Effector memory CD8-positive, alpha-beta T cell (primary cell): ENCODE results near the gene JAKMIP1.
A peak's percentile ranks its signal among the peaks of the same experiment; 100 is the strongest.

Experiments used
- ATAC-seq: fragments of 150-1000 bp; cut with Tn5 transposase; replicated peaks from 2 replicates; pipeline ENCODE4 v1.10.0; 2021; ENCODE audit warnings: mild to moderate bottlenecking, moderate library complexity
- DNase-seq, 3 experiments: peaks; one replicate each; pipeline ENCODE4 v3.0.0; 2021
- H3K27ac Mint-ChIP-seq, 2 donors: one replicate each; pipeline ENCODE4 v1.8.0; 2022; ENCODE audit warnings: mild to moderate bottlenecking in 2 of 2, mixed read lengths in 2 of 2, moderate library complexity in 2 of 2
- H3K27me3 Mint-ChIP-seq, 2 donors: one replicate each; pipeline ENCODE4 v1.8.0; 2022; ENCODE audit warnings: mixed read lengths in 2 of 2
- H3K36me3 Mint-ChIP-seq: one replicate; pipeline ENCODE4 v1.8.0; 2022; ENCODE audit warnings: mild to moderate bottlenecking, moderate library complexity, mixed read lengths; ENCODE audit not compliant: insufficient read depth
- H3K4me1 Mint-ChIP-seq, 2 donors: one replicate each; pipeline ENCODE4 v1.8.0; 2022; ENCODE audit warnings: low read depth in 2 of 2, mixed read lengths in 2 of 2
- H3K4me3 Mint-ChIP-seq, 2 donors: one replicate each; pipeline ENCODE4 v1.8.0; 2022; ENCODE audit warnings: mild to moderate bottlenecking in 2 of 2, mixed read lengths in 2 of 2, moderate library complexity in 2 of 2
- H3K9me3 Mint-ChIP-seq, 2 donors: one replicate each; pipeline ENCODE4 v1.8.0; 2022; ENCODE audit warnings: mixed read lengths in 2 of 2

The JAKMIP1 gene

DNA sequence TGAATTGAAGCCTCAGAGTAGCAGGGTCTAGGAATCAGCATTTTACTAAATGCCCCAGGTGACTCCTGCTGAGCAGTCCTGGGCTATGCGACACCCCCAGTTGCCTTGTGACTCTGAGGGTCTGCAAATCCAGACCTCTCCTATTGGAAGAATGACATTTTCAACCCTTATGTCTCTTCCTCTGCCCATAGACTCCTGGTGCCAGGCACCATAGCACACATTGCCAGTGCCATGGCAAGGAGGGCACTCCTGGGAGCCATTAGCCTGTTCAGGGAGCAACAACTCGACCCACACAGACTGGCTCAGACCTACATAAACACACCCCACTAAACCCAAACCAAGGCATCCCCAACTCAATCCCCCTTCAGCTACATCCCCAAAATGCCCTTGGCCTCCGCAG is 3.7 kb upstream of the JAKMIP1 start:
- Mint-ChIP-seq H3K4me1 (peaks cover 12 to 14% of the 10 kb centered on the region in 2 donors), H3K27me3 (no peaks in the 10 kb centered on the region), H3K27ac (no peak overlapping the region), H3K36me3 (peaks cover 15% of the 10 kb centered on the region), H3K9me3 (peaks cover 6 to 8% of the 10 kb centered on the region in 2 donors), H3K4me3 (no peak overlapping the region)
- ATAC-seq (no peak), DNase-seq (no peak)

DNA sequence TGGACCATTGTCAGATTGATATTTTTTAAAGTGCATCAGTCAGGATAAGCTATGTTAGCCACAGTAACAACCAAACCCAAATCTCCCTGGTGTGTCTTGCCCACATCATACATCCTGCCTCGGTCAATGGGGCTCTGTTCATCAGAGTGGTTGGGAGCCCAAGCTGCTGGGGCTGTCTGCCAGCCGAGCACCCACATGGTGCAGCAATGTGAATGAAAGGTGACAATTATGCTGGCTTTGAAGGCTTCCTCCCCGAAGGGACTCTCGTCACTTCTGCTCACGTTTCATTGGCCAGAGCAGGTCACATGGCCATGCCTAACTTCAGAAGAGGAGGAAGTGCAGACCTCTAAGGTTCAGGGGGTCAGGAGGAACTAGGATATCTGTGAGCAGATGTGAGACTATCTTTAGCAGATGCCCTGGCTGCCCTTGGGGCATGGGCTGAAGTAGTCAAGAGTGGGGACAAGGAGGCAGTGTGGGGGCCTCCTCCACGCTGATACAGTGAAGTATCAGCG is 1.3 kb upstream of the JAKMIP1 start:
- ATAC-seq (peak; percentile 49), DNase-seq (peak; percentile 45 to 69 (median 47))
- no peaks in the 10 kb centered on the region for H3K27me3 Mint-ChIP-seq
- H3K4me3 Mint-ChIP-seq, result peak overlapping the region; percentile 87 to 91
- H3K36me3 Mint-ChIP-seq, result peaks cover 21% of the 10 kb centered on the region
- peaks cover 32 to 33% of the 10 kb centered on the region in 2 donors for H3K4me1 Mint-ChIP-seq
- H3K9me3 Mint-ChIP-seq, result peaks cover 6 to 8% of the 10 kb centered on the region in 2 donors
- H3K27ac Mint-ChIP-seq, result peak overlapping the region; percentile 87 to 94

DNA sequence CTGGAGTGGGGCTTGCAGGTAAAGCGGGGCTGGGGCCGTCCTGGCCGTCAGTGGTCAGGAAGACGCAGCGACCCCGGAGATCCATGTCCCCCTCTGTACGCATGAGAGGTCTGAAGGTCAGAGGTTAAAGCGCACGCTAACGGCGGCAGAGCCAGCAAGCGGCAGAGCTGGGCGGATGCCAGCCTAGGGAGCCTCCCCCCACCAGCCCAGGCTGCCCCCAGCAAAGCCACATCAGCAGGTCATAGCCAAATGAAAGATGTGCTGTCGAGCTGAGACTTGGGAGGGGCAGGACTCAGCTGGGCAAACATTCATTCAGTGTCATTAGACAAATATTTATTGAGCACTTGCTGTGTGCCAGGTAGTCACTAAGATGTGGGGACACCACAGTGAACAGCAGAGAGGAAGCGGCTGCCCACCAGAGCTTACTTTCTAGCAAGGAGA is 593 bp upstream of the JAKMIP1 start:
- peak in 2 of 3 experiments; percentile 21 to 23 for DNase-seq

DNA sequence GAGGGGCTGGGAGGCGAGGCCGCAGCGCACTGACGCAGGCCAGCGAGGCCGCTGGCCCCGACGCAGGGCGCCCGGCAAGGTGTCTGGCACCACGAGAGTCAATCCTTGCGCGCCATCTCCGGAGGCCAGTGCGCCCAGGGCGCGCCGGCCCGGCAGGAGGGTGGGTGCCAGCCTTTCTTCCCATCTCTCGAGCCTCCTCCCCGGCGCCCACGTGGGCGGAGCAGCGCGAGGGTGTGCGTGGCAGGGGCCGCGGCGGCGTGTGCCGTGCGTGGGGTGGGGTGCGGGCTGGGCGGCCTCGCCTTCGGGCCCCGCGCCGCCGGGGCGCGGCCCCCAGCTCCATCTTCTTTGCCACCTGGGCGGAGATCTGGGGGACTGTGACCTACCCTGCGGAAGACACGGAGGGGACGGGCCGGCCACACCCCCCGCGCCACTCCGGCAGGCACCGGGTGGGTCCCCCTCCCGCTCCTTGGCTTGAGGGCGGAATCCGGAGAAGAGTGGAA is 877 bp downstream of the JAKMIP1 start:
- ATAC-seq (peak; percentile 13), DNase-seq (peak; percentile 28 to 57 (median 30))
- Mint-ChIP-seq H3K4me1 (peaks cover 36 to 43% of the 10 kb centered on the region in 2 donors), H3K9me3 (peaks cover 6 to 8% of the 10 kb centered on the region in 2 donors), H3K4me3 (peak overlapping the region; percentile 87 to 91), H3K36me3 (peaks cover 21% of the 10 kb centered on the region), H3K27ac (peak overlapping the region; percentile 59 to 98), H3K27me3 (no peaks in the 10 kb centered on the region)

More for the DNA sequence above, 593 bp upstream of the JAKMIP1 start:
- peak overlapping the region; percentile 87 to 94 for H3K27ac Mint-ChIP-seq
- no peaks in the 10 kb centered on the region for H3K27me3 Mint-ChIP-seq
- peak overlapping the region; percentile 87 to 91 for H3K4me3 Mint-ChIP-seq
- H3K36me3 Mint-ChIP-seq, result peaks cover 21% of the 10 kb centered on the region
- H3K4me1 Mint-ChIP-seq, result peaks cover 33 to 35% of the 10 kb centered on the region in 2 donors
- peaks cover 6 to 8% of the 10 kb centered on the region in 2 donors for H3K9me3 Mint-ChIP-seq
- peak; percentile 20 for ATAC-seq

DNA sequence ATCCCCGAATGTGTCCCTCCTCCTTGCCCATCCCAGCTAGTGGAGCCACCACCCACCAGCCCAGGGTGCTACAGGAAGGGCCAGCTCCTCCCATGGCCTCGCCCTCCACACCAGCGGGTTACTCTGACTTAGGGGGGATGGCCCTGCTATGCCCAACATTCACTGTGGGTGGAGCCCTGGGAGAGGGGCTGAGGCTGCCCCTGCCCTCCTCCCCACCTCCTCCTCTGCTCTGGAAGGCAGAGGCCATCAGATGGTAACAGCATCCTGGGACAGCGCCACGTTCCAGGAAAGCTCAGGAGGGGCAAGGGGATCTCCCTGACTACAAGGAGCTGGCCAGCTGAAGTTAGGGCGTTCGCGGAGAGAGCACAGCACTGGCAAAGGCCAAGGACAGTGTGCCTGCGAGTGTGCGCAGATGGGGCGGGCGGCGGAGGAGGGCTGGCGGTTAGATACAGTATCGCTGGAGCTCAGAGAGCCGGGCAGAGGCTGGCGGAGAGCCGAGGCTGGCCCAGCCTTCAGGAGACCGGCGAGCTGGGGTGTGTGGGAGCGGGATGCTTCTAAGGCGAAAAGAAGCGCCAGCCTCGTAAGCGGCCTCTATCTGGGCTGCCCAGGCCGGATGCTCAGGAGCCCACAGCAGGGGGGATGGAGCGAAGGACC is 1.5 kb downstream of the JAKMIP1 start:
- peak; percentile 21 to 53 (median 25) for DNase-seq
- no peaks in the 10 kb centered on the region for H3K27me3 Mint-ChIP-seq

DNA sequence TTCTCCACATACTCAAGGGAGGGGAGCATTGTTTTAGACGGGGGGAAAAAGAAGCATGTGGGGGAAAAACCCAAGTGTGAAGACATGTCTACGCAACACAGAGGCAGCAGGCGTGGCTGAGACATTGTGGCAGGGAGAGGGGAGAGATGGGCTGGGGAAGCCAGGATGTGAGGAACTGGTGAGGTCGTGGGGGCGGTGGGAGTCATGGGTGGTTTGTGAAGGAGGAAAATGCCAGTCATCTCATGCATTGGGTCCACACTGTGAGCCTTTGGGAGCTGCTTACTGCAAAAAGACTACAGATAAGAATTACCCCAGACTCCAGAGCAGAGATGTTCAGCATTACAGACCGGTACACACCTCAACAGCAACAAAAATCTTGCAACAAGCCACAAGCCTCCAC is 2.1 kb downstream of the JAKMIP1 start:
- H3K27me3 Mint-ChIP-seq, result no peaks in the 10 kb centered on the region

More for the DNA sequence above, 1.5 kb downstream of the JAKMIP1 start:
- Mint-ChIP-seq H3K27ac (peak overlapping the region; percentile 59 to 98), H3K36me3 (peaks cover 21% of the 10 kb centered on the region), H3K4me3 (peak overlapping the region; percentile 87 to 91), H3K4me1 (peaks cover 36 to 47% of the 10 kb centered on the region in 2 donors), H3K9me3 (peaks cover 6 to 8% of the 10 kb centered on the region in 2 donors)
- peak; percentile 17 for ATAC-seq

DNA sequence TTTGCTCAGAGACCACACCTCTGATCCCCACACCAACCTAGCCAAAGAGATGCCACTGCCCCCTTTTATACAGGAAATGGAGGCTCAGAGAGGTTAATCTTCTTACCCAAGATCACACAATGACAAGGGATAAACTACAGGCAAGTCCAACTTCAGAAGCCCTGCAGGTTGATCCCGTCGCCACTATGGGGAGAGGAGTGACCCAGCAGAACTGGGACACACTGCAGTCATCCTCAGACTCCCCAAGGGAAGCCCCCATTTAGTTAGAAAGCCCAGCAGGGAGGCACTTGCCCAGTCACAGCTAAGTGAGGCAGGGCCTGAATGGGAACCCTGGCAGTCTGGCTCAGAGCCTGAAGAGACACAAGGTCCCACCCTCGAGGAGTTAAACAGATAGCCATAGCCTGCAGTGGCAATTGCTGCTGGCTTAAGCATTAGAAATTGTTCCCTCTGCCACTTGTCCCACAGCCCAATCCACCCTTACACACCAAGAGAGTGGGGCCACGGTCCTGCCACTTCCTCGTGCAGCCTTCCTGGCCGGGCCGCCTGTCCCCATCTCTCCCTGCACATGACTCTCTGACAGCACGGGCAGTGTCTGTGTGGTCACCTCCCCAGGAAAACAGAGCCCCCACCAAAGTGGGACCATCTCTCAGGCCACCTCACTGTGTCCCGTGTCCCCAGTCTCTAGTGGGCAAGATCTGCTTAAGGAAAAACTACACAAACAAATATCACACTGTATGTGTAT is 2.7 kb downstream of the JAKMIP1 start:
- ATAC-seq (no peak), DNase-seq (peak in 1 of 3 experiments; percentile 9)
- H3K27me3 Mint-ChIP-seq, result no peaks in the 10 kb centered on the region
- peak overlapping the region; percentile 87 to 91 for H3K4me3 Mint-ChIP-seq
- H3K9me3 Mint-ChIP-seq, result peaks cover 6 to 8% of the 10 kb centered on the region in 2 donors
- H3K36me3 Mint-ChIP-seq, result peaks cover 21% of the 10 kb centered on the region
- peaks cover 44 to 52% of the 10 kb centered on the region in 2 donors for H3K4me1 Mint-ChIP-seq
- peak overlapping the region; percentile 59 to 98 for H3K27ac Mint-ChIP-seq

More for the DNA sequence above, 2.1 kb downstream of the JAKMIP1 start:
- Mint-ChIP-seq H3K9me3 (peaks cover 6 to 8% of the 10 kb centered on the region in 2 donors), H3K4me3 (peak overlapping the region; percentile 87 to 91), H3K4me1 (peaks cover 41 to 52% of the 10 kb centered on the region in 2 donors), H3K36me3 (peaks cover 21% of the 10 kb centered on the region), H3K27ac (peak overlapping the region; percentile 59 to 98)
- DNase-seq (peak; percentile 49 to 80 (median 54)), ATAC-seq (peak; percentile 57)

DNA sequence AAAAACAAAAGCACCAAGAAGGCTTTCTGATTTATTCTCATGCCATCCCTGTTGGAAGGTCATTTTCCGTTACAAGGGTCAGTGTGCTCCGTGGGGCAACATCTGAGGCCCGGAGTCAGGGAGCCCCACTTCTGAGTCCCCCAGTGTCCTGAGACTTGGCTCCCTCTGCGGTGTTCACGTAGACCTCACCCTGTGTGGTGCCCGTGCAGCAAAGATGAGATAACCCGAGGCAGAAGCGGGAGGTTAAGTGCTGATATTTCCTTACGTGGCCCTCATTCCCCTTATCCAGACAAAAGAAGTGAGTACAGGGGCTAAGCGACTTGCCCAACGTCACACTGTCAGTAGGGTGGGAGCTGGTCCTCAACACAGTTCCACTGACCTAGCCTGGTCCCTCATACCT is 3.5 kb downstream of the JAKMIP1 start:
- Mint-ChIP-seq H3K4me1 (peaks cover 43 to 56% of the 10 kb centered on the region in 2 donors), H3K36me3 (peaks cover 21% of the 10 kb centered on the region), H3K27me3 (no peaks in the 10 kb centered on the region), H3K27ac (peak overlapping the region; percentile 59 to 98), H3K4me3 (peak overlapping the region; percentile 87 to 91), H3K9me3 (peaks cover 6 to 8% of the 10 kb centered on the region in 2 donors)
- DNase-seq (no peak), ATAC-seq (no peak)

DNA sequence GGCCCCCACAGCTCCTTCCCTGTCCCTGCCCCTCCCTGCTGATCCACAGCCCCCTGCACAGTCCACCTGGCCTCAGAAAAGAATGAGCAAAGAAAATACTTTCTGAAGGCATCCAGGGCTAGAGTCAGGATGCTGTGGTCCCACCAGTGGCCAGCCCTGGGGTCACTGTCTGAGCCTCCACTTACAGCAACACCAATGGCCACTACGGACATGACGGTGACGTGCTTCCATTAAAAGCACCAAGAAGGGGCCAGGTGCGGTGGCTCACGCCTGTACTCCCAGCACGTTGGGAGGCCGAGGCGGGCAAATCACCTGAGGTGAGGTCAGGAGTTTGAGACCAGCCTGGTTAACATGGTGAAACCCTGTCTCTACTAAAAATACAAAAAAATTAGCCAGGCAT is 4.0 kb downstream of the JAKMIP1 start:
- ATAC-seq (no peak), DNase-seq (no peak)
- Mint-ChIP-seq H3K4me1 (peaks cover 38 to 51% of the 10 kb centered on the region in 2 donors), H3K4me3 (peak overlapping the region; percentile 27 to 87), H3K27ac (peak overlapping the region; percentile 49 to 98), H3K9me3 (peaks cover 2 to 5% of the 10 kb centered on the region in 2 donors), H3K36me3 (peaks cover 16% of the 10 kb centered on the region), H3K27me3 (no peaks in the 10 kb centered on the region)

DNA sequence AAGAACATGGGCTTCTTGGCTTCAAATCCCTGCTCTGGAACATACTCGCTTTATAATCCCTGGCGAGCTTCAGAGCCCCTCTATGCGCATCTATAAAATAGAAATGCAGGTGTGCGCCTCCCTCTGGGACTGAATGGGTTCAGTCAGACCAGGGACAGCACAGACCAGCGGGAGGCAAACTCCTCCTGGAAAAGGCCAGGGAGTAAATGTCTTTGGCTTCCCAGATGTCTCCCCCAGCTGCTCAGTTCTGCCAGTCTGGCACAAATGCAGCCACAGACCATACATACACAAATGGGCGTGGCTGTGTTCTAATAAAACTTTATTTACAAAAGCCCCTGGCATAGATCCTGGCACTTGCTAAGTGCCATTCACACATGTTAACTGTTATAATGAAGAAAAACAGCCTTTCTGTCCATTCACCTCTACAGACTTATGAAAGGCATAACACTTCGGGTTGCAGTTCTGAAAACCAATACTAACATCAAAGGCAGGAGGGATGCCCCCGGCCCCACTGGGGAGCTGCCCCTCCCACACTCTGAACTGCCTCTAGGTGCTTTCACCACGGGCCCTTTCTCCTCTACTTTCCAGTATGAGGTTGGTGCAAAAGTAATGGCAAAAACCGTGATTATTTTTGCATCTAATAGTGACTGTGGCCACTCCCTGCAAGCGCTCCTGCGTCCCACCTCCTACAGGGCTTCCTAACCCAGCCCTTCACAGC is 4.6 kb downstream of the JAKMIP1 start:
- Mint-ChIP-seq H3K4me3 (peak overlapping the region; percentile 27 to 45), H3K27ac (peak overlapping the region; percentile 49 to 98), H3K36me3 (peaks cover 11% of the 10 kb centered on the region), H3K4me1 (peaks cover 33 to 47% of the 10 kb centered on the region in 2 donors), H3K9me3 (no peaks in the 10 kb centered on the region), H3K27me3 (no peaks in the 10 kb centered on the region)
- ATAC-seq, result no peak
- no peak for DNase-seq

DNA sequence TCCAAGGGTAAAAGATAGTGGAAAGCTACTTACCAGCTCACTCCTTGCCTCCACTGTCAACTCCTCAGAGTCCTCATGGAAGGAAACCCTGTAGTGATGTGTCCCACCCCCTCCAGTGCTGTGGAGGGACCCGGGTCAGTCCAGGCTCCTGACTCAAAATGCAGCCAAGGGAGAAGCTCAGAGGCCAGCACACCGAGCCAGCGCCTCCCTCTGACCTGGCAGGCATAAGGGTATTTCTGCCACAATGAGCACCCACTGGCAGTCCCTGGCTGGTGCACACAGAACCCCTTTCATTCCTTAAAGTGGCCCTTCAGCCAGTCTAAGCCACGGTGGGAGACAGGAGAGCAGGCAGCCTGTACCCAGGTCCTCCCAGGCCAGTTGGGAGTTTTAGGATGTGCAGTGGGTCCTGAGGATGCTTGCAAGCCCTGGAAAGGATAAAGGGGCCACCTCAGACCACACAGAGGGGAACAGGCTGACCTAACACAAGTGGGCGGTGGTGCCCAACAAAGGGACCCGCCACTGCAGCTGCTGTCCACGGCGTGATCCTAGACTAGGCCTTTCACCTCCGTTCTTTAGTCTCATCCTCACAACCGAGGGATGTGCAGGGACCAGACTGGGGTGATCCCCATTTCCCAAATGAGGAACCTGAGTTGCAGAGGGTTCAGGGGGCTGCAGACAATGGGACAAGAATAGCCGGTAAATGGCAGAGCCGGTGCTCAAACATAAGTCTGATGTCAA is 5.7 kb downstream of the JAKMIP1 start:
- Mint-ChIP-seq H3K36me3 (peaks cover 9% of the 10 kb centered on the region), H3K4me3 (no peak overlapping the region), H3K27me3 (no peaks in the 10 kb centered on the region)

DNA sequence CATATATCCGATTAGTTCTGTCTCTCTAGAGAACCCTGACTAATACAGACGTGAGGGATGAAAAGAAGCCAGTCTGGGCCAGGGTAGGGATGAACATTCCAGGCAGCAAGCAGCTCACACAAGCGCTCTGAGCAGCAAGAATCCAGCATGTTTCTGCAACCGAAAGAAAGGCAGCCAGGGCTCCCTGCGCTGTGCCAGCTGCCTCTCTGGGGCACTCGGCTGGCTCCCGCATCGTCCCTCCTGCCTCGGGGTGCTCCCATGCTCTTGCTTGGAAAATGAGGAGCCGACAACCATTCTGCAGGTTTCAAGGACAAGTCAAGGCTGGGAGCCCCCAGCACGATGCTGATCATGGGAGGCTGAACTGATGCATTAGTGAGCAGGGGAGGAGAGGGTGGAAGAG is 7.0 kb downstream of the JAKMIP1 start:
- no peak for ATAC-seq
- no peaks in the 10 kb centered on the region for H3K9me3 Mint-ChIP-seq
- peaks cover 33 to 57% of the 10 kb centered on the region in 2 donors for H3K4me1 Mint-ChIP-seq
- H3K4me3 Mint-ChIP-seq, result no peak overlapping the region
- H3K27me3 Mint-ChIP-seq, result no peaks in the 10 kb centered on the region
- peaks cover 11% of the 10 kb centered on the region for H3K36me3 Mint-ChIP-seq
- peak overlapping the region in 1 of 2 donors; percentile 62 for H3K27ac Mint-ChIP-seq
- no peak for DNase-seq

More for the DNA sequence above, 5.7 kb downstream of the JAKMIP1 start:
- Mint-ChIP-seq H3K9me3 (no peaks in the 10 kb centered on the region), H3K4me1 (peaks cover 37 to 58% of the 10 kb centered on the region in 2 donors), H3K27ac (no peak overlapping the region)
- no peak for DNase-seq
- ATAC-seq, result no peak
